Endothelial cell of umbilical vein (primary cell): ENCODE results near the gene WIPI1.
"Not testable (repeated sequence)": the region's sequence is repeated elsewhere in the genome, so short reads cannot be mapped to it uniquely, and the experiment has no call there.

Experiments used
- EZH2 ChIP-seq: IDR thresholded peaks from 2 replicates; pipeline ENCODE4 v1.6.1; 2012; ENCODE audit warnings: borderline replicate concordance, low read depth, mild to moderate bottlenecking, moderate library complexity, low read length, inconsistent platforms; ENCODE audit not compliant: severe bottlenecking
- GATA2 ChIP-seq: IDR thresholded peaks from 2 replicates; pipeline ENCODE4 v1.7.0; 2011; ENCODE audit warnings: low read depth, mild to moderate bottlenecking, moderate library complexity, mixed read lengths, low read length; ENCODE audit not compliant: insufficient read length, insufficient read depth
- POLR2A ChIP-seq: IDR thresholded peaks from 2 replicates; pipeline ENCODE4 v1.6.1; 2012; ENCODE audit warnings: low read depth, mild to moderate bottlenecking, control low read depth, low read length
- POLR2AphosphoS5 ChIP-seq: IDR thresholded peaks from 2 replicates; pipeline ENCODE4 v1.6.1; 2012; ENCODE audit warnings: low read depth, mild to moderate bottlenecking, control low read depth, low read length, moderate library complexity; ENCODE audit not compliant: insufficient read depth
- TF ChIP-seq, protein P1 (sequence below), 2 donors: IDR thresholded peaks; 1 replicate in 1 of 2; 2 replicates in 1 of 2; pipeline ENCODE4 v1.5.1; 2011; ENCODE audit warnings: low read length in 2 of 2, mild to moderate bottlenecking in 2 of 2, moderate library complexity in 2 of 2, control low read depth in 1 of 2, inconsistent platforms in 1 of 2, low read depth in 1 of 2; ENCODE audit not compliant: insufficient read depth in 1 of 2; ENCODE audit errors: extremely low read depth in 1 of 2

DNA sequence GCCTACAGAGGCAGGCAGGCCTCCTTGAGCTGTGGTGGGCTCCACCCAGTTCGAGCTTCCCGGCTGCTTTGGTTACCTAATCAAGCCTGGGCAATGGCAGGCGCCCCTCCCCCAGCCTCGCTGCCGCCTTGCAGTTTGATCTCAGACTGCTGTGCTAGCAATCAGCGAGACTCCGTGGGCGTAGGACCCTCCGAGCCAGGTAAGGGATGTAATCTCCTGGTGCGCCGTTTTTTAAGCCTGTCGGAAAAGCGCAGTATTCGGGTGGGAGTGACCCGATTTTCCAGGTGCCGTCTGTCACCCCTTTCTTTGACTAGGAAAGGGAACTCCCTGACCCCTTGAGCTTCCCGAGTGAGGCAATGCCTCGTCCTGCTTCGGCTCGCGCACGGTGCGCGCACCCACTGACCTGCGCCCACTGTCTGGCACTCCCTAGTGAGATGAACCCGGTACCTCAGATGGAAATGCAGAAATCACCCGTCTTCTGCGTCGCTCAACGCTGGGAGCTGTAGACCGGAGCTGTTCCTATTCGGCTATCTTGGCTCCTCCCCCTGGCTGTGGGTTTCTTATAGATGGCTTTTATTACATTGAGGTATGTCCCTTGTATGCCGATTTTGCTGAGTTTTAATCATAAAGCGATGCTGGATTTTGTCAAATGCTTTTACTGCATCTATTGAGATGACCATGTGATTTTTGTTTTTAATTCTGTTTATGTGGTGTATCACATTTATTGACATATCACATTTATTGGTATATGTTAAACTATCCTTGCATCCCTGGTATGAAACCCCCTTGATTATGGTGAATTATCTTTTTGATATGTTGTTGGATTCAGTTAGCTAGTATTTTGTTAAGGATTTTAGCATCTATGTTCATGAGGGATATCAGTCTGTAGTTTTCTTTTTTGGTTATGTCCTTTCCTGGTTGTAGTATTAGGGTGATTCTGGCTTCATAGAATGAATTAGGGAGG lies 43.4 kb downstream of the WIPI1 start:
- TF ChIP-seq EZH2, GATA2, POLR2AphosphoS5, POLR2A: not testable (repeated sequence)
- TF ChIP-seq, protein P1, sequence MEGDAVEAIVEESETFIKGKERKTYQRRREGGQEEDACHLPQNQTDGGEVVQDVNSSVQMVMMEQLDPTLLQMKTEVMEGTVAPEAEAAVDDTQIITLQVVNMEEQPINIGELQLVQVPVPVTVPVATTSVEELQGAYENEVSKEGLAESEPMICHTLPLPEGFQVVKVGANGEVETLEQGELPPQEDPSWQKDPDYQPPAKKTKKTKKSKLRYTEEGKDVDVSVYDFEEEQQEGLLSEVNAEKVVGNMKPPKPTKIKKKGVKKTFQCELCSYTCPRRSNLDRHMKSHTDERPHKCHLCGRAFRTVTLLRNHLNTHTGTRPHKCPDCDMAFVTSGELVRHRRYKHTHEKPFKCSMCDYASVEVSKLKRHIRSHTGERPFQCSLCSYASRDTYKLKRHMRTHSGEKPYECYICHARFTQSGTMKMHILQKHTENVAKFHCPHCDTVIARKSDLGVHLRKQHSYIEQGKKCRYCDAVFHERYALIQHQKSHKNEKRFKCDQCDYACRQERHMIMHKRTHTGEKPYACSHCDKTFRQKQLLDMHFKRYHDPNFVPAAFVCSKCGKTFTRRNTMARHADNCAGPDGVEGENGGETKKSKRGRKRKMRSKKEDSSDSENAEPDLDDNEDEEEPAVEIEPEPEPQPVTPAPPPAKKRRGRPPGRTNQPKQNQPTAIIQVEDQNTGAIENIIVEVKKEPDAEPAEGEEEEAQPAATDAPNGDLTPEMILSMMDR (IDR thresholded peaks at IDR 0.05; ENCODE audit: extremely low read depth in 1 of 2, insufficient read depth in 1 of 2, low read depth in 1 of 2, low read length in 2 of 2): not testable (repeated sequence)
